Inflammatory macrophage (primary cell): Measurements from ENCODE around the gene MYO1D.
"Not testable (repeated sequence)": the region's sequence is repeated elsewhere in the genome, so short reads cannot be mapped to it uniquely, and the experiment has no call there.

Experiments
- DNase-seq, 2 donors: peaks; one replicate each; pipeline ENCODE4 v3.0.0-alpha.2; 2020 to 2022
- total RNA-seq, 18 experiments: gene quantifications; one replicate each; lab custom pipeline; 2026; ENCODE audit warnings: mixed read lengths in 6 of 18, inconsistent platforms in 2 of 18; lab: John Stamatoyannopoulos, UW

Gene MYO1D
- 18.4 to 107 (median 30.5) reads per million in 18 experiments for total RNA-seq

DNA sequence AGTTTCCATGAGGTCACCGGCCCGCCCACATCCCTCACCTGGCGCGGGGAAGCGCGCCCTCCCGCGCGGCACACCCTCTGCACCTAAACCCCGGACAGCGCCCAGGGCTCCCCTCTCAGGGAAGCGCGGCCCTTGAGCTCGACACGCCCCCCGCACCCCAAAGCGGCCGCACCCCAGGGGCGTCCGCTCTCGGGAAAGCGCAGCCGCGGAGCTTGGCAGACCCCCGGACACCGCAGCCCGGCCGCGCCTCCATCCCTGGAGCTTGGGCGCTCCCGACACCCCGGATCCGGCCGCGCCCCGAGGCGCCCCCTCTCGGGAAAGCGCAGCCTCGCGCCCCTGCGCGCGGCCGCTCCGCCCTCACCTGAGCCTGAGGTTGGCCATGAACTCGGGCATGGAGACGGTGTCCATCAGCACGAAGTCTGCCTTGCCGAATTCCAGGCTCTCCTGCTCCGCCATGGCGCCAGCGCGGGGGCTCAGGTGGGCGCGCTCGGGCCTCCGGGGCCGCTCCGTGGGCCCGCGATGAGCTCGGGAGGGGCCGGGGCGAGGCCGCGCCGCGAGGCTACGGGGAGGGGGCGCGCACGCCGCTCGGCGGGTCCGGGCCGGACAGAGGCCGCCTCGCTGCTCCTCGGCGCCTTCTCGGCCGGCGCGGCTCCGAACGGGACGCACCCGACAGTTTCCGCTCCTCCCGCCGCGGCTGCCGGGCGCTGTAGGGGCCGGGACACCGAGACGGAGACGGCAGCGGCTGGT is at the start of gene MYO1D:
MYO1D (minus strand) TSS at position 708 of the 747 bp plus-strand sequence; CDS start at position 456, 252 bp downstream.
- peak in 1 of 2 donors; percentile 7 for DNase-seq

DNA sequence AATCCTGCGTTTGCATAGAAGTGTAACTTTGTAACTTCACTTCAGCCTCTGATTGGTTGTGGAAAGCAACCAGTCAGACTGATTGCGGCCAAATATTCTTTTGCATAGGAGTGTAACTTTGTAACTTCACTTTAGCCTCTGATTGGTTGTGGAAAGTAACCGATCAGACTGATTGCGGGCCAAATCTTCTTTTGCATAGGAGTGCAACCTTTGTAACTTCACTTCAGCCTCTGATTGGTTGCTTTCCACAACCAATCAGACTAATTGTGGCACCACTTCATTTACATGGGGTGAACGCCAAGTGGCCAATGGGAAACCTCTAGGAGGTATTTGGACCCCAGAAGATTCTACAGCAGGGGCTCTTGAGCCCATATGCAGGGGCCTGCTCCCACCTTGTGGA is 49.3 kb upstream of the MYO1D start:
- no peak for DNase-seq

DNA sequence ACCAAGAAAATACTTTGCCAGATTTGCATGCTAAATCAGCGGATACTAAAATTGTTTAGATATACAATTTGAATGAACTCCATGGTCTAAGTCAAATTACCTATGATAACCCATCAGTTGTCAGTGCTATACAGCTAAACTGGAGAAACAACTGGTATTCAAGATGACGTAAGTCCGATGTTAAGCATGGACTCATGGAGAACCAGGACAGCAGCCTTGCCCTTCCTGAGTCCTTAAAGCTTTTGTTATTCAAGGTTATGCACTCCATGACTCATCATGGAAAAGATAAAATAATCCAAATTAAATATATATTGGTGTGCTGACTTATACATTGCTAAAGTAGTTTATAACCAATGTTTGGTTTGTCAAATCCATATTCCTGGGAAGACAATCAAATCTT is 47.0 kb upstream of the MYO1D start:
- DNase-seq, result not testable (repeated sequence)

DNA sequence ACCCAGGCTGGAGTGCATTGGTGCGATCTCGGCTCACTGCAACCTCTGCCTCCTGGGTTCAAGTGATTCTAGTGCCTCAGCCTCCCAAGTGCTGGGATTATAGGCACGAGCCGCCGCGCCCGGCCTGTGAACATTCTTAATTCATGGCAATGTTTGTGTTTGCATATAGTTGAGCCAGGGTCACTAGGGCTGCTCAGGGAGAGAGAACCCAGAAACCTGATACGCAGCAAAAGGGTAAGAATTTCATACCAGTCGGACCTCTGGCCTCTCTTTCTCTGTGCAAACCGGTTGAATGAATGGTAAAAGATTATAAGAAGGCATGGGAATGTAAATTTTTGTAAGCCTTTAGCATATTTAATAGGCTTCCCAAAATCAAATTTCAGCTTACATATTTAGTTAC is 44.1 kb upstream of the MYO1D start:
- no peak for DNase-seq

DNA sequence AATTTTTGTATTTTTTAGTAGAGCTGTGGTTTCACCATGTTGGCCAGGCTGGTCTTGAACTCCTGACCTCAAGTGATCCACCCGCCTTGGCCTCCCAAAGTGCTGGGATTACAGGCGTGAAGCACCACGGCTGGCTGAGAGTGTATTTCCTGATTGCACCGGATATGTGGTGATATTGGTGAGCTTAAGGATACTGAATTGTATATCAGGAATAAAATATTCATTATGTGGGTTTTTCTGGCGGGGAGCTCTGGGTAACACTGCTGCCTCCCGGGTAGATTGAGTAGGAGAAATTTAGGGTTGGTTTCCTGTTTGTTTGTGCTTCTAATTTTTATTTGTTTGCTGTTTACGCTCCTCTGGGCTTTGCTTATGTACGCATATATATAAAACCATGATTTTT is 43.4 kb upstream of the MYO1D start:
- DNase-seq, result no peak

DNA sequence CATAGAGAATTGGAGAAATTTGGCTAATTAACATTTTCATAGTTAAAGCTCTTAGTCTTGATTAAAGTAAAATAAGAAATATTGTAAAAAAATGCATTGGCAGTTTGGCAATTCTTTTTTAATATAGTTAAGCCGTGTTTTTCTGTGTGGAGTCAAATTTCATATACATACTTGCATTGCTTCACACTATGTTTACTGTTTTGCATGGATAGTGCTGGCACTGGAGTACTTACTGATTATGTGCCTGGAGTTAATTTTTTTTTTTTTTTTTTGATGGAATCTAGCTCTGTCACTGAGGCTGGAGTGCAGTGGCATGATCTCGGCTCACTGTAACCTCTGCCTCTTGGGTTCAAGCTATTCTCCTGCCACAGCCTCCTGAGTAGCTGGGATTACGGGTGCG is 43.0 kb upstream of the MYO1D start:
- DNase-seq, result not testable (repeated sequence)

DNA sequence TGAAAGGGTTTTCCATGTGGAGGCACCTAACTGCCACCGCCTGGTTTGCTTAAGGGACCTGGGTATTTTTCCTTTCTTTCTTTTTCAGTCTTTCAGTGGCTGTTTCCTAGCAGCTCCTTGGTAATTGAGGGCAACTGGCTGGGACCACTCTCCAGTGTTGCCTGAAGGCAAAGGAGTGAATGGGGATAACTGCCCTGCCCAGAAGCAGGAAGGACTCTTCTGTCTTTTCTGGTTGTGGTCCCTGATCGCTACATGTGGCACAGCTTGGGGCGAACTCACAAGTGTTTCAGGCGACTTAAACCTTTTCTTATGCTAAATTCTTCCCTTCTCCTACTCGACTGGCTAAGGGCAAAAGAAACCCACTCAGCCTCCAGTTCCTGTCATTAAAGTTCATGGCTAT is 40.9 kb upstream of the MYO1D start:
- no peak for DNase-seq

DNA sequence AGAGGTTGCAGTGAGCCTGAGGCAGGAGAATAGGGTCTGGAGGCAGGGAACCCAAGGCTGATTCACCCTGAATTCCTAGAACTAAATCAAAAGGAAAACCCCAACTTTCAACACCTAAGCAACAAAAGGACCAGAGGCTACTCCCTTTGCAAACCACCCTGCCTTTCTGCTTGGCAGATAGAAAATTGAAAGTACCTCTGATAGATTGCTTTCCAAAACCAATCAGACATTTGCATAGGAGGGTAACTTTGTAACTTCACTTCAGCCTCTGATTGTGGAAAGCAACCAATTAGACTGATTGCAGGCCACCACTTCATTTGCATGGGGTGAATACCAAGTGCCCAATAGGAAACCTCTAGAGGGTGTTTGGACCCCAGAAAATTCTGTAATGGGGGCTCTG is 40.2 kb upstream of the MYO1D start:
- no peak for DNase-seq

DNA sequence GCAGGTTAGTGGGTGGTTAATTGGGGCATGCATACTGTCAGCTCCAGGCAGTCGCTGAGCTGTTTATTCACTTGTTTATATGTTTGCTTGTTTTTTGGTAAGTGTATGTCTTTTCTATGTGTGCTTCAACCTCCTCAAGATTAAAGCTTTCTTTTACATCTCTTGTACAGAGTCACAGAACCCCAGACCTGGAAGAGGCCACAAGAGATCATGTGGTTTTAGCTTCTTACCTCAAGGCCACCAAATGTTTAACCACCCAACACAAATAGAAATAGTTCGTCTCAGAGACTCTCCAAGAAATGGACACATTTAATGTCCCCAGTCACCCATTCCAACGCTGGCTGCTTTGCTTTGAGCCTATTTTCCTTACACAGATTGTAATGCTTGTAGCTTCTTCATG is 39.2 kb upstream of the MYO1D start:
- no peak for DNase-seq

DNA sequence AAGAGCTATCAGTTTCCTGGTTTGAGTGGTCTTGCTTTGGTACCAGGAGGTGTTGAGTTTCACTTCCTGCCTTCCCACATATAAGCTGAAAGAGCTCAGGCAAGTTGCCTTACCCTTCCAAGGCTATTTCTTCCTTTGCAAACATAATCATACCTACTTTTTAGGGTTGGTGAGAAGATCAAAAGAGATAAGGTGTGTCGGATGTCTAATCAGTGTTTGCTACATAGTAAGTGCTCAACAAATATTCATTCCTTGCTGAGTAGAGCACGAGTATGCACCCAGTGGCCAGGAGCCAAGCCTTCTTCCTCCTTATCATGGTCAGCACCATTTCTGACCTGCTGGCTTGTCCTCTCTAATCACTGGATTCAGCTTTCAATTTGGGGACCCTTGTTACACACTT is 38.3 kb upstream of the MYO1D start:
- no peak for DNase-seq

DNA sequence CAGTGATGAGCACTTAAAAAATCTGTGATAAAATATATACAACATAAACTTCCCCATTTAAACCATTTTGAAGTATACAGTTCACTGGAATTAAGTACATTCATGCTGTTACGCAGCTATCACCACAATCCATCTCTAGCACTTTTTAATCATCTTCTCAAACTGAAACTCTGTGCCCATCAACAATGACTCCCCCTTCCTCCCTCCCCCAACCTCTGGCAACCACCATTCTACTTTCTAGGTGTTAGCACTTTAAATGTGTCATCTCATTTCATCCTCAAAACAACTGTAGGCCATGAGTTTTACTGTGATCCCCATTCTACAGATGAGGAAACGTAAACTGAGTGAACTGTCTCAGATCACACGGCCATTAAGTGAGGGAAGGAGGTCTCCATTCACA is 37.3 kb upstream of the MYO1D start:
- no peak for DNase-seq

DNA sequence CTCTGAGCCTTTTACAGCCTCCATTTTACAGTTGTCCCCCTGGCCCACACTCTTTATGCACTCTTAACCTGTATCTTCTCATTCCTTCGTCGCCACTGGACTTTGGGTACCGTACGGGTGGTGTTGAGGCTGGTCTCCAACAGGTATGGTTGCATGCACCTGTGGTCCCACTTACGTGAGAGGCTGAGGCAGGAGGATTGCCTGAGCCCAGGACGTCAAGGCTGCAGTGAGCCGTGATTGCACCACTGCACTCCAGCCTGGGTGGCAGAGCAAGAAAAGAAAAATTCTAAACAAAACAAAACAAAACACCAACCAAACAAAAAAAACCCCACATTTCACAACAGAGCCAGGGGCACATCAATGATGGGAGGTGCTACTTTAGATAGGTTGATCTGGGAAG is 36.7 kb upstream of the MYO1D start:
- no peak for DNase-seq

DNA sequence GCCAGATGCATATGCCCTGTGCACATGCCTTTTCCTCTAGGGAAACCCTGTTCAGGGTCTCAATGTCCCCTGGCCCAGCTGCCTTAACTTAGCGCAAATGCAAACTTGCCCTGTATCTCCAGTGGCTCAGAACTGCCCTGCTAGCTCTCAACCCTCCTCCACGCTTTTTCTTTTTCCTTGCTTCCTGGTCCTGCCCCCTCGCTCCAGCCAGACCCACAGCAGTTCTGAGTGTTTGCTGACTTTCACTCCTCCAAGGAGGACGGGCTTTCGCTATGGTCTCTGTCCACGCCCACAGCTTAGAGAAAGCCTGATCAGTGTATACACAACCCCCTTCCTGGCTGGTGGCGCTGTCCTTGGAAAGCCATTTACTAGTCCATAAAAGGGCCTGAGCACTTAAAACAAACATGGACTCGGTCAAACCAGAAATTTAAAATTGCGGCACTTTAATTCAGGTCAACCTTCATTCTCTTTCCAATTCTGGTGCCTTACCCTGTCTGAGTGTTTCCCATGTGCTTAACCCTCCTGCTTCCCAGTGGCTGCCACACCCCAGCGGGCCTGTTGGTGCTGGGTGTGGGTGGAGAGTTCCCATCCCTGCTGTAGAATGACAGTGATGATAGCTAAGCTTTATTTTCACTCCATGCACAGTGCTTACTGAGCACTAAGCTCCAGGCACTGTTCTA is 35.4 kb upstream of the MYO1D start:
- no peak for DNase-seq

DNA sequence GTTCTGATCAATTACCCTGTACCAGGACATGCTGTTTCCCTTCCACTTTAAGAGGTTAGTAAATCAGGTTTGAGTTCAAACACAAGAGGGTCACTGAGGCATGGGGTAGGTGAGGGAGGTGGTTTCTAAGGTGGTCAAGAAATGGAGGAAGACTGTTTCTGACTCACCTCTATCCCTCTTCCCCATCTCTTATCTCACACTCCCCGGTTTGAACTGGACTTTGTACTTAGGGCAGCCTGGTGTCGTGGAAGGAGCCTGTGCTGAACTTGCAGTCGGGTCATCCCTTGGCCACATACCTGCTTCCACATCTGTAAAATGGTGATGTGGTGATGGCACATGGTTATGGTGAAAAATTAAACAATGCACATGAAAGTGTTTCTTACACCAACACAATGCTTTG is 33.8 kb upstream of the MYO1D start:
- DNase-seq, result no peak

DNA sequence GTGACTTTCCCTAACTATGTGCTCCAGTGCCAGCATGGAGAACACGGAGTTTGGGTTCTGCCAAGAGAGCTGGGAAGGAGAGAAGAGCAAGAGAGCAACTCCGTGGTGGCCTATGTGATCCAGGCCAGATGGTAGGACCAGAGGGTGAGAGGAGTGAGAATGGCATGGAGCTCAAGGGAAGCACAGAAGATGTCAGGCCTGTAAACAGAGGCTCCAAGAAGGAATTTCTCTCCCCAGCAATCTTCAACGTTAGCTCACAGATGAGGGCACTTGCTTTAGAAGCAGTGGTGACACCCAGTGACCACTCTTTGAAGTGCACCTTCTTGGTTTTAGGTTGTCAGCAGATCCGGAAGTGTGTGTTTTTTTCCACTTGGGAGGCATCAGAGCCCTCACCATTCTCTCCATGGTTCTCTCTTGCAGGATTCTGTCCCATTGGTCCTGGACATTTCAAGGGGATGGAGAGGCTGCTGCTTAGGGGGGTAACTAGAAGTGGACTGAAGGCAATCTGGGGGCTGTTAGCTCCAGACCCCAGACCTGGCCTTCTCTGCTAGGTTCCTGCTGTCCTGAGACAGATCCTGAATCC is 33.0 kb upstream of the MYO1D start:
- peak; percentile 68 to 81 for DNase-seq

DNA sequence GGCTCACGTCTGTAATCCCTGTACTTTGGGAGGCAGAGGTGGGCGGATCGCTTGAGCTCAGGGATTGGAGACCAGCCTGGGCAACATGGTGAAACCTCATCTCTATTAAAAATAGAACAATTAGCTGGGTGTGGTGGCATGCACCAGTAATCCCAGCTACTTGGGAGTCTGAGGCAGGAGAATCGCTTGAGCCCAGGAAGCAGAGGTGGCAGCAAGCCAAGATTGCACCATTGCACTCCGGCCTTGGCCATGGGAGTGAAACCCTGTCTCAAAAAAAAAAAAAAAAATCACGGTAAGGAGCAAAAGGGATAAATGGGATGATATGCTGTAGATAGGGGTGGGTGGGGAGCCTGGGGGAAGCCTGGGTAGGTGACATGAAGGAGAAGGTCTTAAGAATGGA is 30.7 kb upstream of the MYO1D start:
- DNase-seq, result no peak

DNA sequence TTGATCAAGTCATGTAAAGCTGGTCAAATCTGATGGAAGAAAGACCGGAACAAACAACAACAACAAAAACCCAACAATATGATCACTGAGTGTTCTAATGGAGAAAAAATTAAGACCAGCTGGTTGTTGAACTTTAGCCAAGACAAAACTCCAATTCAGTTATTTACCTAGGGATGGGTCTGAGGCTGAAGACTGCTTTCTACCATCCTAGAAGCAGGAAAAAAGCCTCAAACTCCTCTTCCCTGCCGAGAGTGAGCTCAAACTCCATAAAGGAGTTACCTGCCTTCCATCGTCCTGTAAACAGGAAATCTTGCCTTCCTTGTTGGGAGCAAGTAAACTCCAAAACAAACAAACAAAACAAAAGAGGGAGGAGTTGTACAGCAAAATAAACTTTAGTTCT is 28.0 kb upstream of the MYO1D start:
- no peak for DNase-seq

DNA sequence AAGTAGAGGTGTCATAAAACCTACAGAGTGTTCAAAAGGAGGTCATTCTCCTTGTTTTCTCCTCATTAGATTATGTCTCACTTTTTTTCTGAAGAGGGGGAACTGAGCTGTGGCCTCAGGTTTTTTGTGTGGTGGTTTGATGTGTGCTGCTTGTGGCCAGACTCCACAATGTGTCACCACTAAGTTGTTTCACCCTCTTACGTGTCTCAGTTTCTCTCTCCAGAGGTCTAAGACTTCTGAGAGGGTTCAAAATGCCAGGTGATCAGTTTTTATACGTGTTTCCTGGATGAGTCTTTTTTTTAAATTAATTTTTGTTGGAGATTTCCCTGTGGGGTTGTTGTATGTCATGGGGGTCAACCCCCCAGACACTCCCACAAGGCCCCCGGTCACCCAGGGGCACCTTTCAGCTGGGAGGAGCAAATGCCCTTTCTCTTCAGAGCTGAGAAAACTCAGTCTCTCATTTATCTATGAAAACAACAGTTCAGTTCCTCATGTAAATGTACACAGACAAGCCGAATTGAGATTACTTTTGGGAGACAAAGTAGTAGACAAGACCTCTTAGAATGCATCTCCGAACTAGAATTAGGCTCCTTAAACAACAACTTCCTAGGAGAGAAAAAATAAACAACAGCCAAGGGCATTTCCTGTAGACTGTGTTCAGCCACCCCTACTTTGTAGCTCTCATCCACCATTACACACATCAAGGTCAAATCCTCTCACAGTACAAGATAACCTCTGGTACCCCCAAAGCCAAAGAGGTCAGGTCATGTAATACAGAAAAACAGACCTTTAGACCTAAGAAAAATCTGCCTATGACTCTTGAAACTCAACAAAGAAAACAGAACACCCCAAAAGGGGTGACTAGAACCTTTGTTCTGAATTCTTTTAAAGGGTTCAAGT is 27.1 kb upstream of the MYO1D start:
- DNase-seq, result no peak

DNA sequence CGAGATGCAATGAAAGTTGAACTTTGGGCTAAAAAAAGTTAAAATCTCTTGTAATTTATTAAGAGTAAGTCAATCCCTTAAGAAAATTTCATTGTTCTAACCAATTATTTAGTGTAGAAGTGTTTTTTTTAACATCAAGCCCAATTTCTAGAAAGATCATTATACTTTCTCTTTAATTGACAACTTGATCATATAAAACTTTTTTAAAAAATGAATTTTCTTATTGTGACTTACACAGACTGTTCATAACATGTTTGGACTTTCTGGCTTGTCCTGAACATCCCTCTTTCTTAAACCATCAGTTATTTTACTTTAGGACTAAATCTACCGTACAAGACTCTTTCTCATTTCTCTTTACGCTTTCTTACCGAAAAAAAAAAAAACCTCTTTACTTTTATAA is 24.8 kb upstream of the MYO1D start:
- no peak for DNase-seq

DNA sequence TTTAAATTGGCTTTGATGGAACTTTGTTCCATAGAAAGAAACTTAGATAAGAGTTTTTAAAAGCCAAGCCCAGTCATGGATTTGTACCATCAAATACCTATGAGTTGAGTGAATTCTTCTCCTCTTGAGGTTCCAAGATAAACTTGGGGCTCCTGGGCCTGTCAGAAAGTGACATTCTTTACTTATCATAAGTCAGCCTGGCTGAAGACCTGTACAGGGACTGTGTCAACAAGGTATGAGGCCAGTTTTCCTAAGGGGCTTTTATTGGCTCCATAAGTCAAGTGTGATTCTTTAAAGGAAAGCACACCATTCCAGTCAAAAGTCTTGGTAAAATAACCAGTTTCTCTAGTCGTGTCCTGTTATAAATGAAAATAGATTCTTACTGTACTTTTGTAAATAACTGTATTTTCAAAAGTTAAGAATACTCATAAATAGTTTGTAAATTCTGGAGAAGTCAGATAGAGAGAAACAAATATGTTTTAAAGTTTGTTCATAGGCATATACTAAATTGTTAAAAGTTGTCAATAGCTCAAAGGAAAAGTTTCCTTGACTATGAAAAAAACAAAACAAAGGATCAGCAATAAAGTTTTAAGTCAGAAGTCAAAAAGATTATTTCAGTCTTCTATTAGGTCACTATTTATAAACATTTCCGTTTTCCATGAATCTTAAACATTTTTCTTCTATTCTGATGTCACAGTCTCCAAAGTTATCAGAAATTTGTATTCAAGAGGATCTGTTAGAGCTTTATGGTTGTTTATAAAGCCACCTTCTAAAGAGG is 22.5 kb upstream of the MYO1D start:
- DNase-seq, result no peak

DNA sequence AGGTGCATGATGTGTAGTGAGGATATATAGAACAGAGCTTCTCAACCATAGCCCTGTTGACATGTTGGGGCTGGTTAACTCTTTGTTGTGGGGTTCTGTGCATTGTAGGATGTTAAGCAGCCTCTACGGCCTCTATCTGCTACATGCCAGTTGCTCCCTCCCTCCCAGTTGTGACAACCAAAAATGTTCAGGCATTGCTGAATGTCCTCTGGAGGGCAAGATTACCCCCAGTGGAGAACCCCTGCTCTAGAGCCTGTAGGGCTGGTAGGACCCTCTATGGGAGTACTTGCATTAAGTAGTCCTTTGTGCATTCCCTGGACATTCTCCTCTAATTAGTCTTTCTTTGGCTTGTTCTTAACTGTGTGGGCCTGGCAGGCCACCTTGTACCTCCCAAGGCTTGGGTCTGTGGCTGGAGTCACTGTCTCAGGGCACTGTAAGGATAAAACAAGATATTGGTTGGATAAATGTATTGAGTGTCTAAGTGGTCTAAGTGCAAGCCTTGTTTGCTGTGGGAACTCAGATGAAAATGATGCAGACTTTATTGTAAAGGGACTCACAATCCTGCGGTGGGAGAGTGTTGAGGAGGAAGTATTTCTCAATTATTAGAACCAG is 19.8 kb upstream of the MYO1D start:
- DNase-seq, result no peak

DNA sequence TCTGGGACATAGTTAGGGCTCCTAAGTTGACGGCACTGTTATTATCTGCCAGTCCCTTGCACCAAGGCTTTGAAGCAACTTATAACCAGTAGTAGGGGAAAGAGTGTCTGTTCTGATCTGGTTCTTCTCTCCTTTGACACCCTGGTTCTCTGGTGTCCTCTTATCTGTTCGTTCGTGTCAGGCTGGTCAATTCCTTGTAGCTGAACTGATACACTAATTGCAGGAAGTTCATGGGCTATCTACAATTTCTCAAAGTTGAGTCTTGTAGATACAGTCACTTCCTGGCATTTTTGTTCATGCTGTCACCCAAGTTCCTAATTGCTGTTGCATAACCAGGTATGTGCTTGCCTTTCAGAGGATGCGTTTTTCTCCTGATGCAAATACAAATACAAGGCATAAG is 17.3 kb upstream of the MYO1D start:
- DNase-seq, result no peak
